CD4-positive, alpha-beta T cell treated with Interleukin-15 for 1 hour (primary cell): Measurements from ENCODE around the gene WNT16.
"Not testable (repeated sequence)": the region's sequence is repeated elsewhere in the genome, so short reads cannot be mapped to it uniquely, and the experiment has no call there.

Source experiments
- DNase-seq: peaks from one replicate; pipeline ENCODE4 v3.0.0-alpha.2; 2020

The WNT16 gene, protein sequence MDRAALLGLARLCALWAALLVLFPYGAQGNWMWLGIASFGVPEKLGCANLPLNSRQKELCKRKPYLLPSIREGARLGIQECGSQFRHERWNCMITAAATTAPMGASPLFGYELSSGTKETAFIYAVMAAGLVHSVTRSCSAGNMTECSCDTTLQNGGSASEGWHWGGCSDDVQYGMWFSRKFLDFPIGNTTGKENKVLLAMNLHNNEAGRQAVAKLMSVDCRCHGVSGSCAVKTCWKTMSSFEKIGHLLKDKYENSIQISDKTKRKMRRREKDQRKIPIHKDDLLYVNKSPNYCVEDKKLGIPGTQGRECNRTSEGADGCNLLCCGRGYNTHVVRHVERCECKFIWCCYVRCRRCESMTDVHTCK

DNA sequence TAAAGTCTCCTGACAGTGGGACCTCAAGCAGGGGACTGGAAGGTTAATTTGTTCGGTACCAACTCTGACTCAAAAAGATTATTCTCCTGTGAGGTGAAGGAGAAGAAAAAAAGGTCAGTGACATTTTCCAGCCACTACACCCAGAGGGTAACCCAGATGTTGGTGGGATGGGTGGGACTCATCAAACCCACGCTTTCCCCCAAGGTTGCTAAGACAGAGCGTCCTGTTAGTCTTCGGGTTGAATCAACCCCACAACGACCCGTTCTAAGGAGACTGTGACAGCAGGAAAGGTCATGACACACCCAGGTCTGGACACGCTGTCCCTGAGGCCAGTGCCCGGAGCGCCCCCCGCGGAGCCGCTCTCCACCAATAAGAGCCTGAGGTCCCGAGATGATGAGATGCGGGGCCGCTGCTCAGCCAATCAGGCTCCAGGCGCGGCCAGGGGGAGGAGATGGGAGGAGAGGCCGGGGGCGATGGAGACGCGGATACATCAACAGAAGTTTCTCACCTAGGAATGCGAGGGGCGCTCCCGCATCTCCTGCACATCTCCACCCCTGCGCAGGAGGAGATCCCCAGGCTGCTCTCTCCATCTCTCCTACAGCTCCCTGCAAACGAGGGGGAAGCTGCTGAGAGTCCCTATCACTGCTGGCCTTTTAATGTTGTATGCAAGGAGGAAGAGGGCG is at the start of gene WNT16:
Gene WNT16 (plus strand): TSS at position 493 of the 683 bp plus-strand sequence. CDS start 293 bp downstream, outside the sequence.
- no peak for DNase-seq

DNA sequence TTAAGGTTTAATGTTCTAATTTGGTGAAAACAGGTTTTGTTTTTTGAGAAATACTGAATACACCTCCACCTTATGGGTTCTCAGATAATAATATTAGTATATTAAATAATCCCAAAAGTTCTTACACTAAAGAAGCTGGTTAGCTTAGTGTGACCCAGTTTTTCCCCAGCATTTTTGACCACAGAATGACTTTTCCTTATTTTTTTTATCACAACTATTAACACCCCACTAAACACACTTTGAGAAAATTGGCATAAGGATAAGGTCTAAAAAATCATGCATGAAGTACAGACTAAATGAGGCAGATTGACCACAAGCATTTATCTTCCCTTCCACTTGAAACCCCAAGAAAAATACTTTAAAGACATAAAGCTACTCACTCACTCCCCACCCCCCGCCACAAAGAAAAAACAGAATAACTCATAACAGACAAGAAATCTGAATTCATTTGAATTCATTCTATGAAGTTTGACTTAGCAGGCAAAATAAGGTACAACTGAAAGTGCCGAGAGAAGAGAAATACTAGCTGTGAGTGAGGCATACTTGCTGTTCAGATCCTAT is 49.7 kb upstream of the WNT16 start:
- no peak for DNase-seq

DNA sequence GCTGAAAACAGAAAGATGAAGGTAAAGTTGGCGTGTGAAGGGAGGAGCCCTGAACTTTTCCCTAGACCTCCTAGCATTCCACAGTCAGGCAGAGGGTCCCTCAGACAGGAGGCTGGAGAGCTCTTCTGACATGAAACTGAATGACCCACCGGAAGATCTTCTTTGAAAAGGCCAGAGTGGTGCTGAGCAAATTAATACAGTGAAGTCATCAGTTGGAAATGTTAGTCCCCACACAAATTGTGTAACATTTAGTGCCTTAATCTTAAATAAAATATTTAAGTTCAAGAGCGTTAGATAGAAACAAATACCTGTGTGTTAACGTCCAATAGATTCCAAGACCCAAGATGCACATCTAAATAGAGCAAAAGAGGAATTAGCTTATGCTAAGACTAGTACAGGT is 49.0 kb upstream of the WNT16 start:
- DNase-seq, result no peak

DNA sequence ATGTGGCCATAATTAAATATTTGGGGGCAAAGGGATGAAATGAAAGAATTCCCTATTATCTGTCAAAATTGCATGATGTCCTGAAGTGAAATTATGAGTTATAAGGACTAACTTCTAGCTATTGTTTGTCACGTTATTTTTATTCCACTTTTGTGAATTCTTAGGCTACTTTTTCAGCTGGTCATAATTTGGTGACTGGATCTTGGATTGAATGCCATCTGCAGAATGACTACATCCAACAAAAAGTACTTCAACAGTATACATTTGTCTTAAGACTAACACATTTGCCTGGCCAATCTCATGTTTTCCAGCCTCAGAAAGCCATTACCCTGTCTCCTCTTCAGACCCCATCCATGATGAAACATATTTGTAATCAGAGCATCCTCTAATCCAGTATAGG is 48.1 kb upstream of the WNT16 start:
- DNase-seq, result no peak

DNA sequence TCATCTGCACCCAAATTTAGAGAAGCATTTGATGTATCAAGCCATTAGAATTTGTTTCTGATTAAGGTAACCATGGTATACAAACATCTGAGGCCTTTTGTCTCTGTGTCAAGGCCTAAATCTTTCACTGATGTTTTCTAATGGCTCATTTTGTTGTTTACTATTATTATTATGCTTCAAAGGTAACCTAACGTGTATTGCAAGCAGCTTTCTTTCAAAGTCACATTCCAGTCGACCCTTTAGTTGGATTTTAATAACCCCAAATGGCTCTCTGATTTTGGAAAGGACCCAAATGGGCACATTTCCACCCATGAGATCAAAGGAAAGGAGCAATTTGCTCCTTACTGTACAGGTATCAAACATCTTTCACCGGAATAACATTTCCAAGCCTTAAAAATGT is 46.7 kb upstream of the WNT16 start:
- no peak for DNase-seq

DNA sequence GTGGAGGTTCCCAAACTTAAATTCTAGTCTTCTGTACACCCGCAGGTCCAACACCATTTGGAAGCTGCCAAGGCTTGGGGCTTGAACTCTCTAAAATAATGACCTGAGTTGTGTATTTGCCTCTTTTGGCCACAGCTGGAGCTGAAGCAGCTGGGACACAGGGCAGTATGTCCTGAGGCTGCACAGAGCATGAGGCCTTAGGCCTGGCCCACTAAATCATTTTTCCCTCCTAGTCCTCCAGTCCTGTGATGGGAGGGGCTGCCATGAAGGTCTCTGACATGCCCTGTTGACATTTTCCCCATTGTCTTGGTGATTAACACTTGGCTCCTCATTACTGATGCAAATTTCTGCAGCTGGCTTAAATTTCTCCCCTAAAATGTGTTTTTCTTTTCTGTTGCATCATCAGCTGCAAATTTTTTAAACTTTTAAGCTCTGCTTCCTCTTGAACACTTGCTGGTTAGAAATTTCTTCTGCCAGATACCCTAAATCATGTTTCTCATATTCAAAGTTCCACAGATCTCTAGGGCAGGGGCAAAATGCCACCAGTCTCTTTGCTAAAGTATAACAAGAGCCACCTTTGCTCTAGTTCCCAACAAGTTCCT is 43.6 kb upstream of the WNT16 start:
- DNase-seq, result no peak

DNA sequence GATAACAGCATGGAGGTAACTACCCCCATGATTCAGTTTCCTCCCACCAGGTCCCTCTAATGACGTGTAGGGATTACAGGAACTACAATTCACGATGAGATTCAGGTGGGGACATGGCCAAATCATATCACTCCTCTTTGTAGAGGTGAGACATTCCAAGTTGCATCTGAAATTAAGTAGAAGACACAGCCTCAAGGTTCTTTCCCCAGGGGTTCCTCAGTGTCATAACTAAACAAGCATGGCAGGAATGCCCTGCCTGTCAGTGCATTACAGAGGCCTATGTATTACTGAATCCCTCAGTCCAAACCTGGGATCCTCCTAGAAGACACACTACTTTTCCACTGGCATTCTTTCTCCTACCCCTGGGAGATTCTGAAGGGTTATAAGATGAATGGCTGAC is 42.6 kb upstream of the WNT16 start:
- no peak for DNase-seq

DNA sequence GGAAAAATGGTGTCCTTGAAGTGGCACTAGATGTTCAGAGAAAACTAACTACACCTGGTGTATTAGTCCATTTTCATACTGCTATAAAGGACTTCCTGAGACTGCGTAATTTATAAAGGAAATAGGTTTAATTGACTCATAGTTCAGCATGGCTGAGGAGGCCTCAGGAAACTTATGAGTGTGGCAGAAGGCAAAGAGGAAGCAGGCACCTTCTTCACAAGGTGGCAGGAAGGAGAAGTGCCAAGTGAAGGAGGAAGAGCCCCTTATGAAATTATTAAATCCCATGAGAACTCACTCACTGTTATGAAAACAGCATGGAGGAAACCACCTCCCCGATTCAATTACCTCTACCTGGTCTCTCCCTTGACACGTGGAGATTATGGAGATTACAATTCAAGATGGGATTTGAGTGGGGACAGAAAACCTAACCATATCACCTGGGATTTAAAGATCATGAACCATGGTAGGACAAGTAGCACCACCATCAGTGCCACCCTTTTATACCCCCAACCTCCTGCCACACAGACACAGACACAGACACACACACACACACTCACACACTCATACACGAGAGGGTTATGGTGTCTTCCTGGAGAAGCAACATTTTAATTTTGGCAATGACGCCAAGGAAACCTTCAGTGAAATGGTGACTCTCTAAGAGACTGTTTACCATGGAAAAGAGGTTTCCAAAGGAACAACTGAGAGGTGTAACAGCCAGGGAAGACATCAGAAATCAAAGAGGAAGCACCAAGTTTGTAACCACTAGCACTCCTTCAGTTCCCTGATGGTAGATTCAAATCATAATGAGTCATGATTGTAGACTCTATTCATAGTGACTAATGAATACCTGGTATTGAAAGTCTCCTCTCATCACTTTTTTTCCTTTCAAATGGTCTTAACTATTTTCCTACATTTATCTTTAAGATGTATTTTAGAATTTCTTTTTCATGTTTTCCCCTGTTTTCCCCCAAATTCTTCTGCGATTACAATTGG is 41.8 kb upstream of the WNT16 start:
- DNase-seq, result peak; percentile 17

DNA sequence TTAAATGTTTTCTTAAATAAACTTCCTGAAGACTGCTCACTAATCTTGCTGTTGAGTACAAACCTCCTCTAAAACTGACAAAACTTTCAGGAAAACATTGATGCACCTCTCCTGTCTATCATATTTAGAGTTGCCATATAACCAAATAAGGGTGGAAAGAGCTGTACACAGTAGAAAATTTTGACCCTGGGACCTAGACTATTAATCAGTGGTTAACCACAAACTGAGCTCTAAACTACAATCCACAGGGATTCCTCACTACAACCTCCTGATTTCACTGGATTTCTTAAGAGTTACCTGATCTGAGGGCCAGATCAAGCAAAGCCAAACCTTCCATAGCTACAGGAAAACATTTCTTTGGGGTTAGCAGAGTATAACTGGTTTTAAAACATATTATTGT is 39.9 kb upstream of the WNT16 start:
- no peak for DNase-seq

DNA sequence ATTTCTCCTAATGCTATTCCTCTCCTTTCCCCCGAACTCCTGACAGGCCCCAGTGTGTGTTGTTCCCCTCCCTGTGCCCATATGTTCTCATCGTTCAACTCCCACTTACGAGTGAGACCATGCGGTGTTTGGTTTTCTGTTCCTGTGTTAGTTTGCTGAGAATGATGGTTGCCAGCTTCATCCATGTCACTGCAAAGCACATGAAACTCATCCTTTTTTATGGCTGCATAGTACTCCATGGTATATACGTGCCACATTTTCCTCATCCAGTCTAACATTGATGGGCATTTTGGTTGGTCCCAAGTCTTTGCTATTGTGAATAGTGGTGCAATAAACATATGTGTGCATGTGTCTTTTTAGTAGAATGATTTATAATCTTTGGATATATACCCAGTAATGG is 38.9 kb upstream of the WNT16 start:
- not testable (repeated sequence) for DNase-seq

DNA sequence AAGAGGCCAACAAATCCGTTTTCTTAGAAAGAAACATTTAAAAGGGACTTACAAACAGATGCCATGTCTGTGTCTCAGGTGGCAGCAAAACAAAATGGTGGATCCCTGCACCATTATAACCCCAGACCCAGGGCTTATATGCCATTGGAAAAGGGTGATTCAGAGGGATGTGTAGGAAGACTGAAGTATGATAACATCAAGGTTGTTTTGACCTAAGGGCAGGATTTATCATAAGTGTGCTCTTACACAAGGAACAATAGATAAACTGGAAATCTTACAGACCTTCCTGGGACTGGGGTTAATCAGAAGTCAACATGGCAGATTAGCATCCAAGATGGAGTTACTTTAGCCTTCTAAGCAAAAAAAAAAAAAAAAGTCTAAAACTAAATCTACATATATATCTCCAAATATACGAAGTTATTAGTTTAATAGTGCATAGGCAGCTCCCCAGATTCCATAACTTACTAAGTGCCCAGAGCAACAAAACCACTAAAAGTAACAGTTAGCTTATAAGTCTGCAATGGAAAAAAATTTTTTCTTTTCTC is 34.3 kb upstream of the WNT16 start:
- DNase-seq, result no peak

DNA sequence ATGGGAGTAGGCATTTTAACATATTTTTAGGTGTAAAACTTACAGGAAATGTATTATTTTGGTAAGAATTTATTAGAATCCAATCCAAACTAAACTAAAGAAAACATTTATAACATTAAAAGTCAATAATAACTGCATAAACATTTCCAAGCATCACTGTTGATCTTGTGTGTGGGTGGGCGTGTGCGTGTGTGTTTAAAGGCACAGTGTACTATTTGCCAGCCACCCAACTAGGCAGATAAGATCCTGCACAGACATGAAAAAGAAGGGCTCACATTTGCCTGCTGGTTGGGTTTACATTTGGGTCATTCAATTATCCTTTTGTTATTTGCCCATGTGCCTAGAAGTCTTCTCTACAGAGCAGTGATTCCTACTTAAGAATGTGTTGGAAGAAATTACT is 31.0 kb upstream of the WNT16 start:
- no peak for DNase-seq

DNA sequence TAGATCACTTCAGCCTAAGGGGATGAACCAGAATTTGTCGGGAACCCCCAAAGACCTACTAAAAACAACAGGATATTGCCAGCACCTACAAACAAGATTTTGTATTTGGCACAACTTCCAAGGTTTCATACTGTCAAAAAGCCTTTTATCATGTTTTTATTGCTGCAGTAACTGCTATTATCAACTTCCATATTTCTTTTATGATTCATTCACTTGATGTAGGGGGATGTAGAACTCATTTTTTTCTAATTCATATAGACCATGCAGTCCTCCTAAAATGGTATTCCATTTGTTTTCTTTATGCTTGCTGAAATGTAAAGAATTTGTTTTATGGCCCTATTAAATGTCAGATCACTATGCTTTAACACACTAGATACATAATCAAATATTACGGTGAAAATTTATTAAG is 30.0 kb upstream of the WNT16 start:
- DNase-seq, result no peak

DNA sequence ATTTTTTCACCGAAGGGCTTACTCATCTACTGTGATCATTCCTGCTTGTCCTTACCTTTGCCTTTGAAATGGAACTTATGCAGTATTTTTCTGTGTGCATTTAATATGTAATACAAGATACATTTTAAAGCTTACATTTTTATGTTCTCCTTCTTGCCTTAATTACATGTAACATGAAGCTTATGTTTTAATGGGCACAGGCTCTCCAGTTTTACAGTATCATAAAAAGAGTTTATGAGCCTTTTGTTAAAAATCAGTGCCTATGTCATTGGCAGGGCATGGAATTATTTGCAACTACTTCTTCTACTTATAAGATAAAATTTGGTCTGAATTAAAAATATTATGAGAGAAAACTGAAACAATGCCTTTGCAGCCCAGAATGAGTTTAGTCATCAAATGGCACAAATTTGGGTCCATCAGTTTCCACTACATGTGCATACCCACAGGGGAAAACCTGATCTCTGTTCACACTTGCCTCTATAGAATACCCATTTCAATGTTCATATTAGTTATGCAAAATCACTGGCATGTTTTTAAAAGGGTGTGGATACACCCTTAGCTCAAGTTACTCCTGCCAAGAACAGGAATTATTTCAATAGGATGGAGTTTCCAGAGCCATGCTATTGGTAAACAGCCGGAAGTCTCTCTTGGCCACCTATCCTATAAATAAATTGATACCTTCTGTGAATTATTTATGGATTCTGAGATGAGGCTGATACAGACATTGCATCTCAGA is 27.9 kb upstream of the WNT16 start:
- no peak for DNase-seq

DNA sequence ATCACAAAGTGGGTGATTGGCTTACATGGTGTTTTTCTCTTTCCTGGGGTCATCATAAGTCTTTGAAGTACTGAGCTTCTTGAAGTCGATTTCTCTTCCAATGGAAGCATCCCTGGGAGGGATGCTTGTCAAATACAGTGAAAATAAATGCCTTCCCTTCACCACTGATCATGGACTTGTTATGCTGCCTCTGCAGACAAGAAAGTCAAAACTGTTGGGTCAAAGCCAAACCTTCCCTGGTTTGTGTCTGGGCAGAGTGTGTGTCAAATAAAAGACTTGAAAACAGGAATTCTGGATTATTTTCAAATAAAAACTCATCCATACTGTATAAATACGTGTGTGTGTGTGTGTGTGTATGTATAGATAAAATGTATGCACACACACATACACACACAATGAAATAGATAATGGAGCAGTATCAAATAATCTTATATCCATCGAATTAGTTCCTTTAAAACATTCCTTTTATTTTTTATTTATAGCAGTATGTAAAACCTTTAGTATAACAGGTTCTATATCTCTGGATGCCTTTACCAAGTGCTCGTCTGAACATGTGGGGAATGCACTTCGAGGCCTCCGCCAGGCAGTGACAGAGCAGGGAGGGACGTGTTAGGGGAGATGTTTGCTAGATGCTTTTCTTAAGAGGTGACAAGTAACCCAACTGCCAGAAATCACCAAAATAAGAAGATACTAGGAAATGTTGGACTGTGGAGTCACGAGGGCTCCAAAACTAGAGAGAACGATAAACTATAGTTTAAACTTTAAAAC is 27.2 kb upstream of the WNT16 start:
- no peak for DNase-seq

DNA sequence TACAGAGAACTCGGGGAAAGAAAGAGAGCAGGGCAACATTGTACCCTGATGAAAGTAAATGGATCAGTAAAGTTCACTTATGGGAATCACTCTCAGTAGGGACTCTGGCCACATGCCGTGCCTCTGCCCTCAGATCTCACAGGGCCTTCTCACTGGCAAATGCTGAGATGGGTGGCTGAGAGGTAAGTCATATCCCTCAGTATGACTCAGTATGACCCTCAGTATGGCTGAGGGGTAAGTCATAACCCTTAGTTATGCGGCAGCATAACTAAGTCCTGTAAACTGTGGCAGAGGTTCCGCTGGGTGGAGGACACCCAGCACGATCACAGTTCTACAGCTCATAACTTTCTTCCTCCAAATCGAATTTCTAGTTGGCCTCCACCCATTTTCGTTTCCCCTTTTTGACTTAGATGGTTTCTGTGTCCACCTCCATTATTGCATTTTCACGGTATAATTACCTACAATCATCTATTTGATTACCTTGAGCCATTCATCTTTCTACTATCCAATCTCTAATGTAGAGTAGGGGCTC is 26.5 kb upstream of the WNT16 start:
- DNase-seq, result peak; percentile 16

DNA sequence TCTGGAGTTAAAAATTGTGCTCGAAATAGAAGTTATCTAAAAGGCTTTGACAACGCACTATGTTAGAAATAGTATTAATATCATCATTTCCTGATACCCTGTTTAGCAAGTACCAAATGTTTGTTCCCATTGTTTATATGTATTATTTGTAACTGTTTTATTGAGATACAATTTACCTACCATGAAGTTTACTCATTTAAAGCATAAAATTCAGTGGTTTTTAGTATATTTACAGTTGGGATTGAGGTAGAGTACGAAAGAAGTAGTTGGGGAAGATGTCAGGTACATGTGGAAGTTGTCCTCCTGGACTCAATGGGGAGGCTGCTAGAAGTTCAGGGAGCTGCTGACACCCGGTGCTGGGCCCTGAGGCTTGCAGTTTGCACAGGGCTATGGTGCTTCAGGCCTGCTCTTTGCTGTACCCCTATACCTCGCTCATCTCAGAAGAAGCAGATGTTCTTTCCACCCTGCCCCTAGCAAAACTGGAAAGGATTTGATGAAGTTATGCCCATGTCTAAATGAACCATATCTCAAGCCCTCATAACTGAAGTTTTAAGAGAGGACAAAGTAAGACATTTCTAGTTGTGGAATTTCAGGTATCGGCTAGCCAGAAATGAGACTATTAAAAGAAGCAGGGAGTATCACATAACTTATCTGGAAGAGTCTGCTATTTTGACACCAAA is 25.2 kb upstream of the WNT16 start:
- DNase-seq, result no peak

DNA sequence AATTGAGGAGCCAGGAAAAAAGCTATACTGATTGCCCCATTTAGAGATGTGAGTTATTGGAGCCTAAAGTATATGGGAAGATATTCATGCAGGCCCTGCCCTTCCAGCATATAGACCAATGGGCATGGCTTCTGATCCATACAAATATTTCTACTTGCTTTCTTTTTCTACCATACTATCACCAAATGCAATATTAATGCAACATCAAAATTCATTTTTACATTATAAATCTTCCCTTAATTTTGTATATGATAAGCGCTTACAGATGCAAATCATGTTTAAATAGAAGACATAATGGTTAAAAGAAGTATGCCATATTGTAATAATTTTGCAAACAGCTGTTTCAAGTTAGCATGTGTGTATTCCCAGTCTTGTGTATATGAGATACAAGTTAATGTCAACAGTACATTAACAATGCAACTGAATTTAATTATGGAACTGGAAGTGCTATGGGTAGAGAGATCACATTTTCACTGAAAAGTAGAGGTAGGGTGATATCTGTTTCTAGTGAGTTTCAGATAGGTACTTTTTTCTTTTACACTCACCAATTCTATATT is 24.6 kb upstream of the WNT16 start:
- DNase-seq, result no peak

DNA sequence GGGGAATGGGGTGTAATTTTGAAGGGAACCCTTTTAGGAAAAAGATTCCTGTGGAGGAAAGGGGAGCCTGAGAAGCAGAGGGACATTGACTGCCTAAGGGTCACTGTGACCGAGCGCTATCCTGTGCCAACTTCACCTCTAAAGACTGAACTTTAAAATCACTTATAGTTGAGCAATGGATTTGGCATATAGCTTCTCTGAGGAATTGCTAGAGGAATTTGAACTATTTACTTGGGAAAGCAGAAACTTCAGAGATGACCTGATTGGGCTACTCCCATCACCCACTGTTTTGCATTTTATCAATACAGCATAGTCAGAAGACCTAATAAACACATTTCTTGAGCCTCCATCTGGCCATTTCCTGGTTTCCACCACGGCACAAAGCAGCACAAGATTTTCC is 23.7 kb upstream of the WNT16 start:
- DNase-seq, result no peak

DNA sequence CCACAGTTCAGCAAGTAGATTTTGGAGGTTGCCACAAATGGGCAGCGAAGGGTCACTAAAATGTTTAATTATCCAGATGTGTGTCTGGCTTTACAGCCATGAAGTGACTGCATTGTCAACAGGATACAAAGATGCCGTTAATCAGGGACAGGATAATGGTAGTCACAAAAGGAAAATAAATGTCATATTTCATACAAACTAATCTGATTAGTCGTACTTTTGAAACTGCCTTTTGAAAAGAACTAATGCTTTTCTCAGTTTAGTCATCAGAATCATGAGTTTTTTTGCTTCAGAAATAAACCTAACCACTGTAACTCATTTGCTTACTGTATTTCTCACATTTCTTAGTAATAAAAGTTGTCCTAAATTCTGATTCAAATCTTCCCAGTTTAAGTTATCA is 22.2 kb upstream of the WNT16 start:
- no peak for DNase-seq
